OCI-LY7 (cell line): Measurements from ENCODE around the gene HTR3A. TPM values are rescaled to one million over a fixed set of nuclear protein-coding genes. Genes with fewer than 3 reads are reported as not detected.

ENCODE experiments used
- BruUV-seq: library from RNA; stranded (reverse); fragments of 400-500 nt; replicated peaks from 2 replicates; lab custom pipeline; 2021; lab: Mats Ljungman, UMichigan
- CTCF ChIA-PET: fragments of 300-600 bp; sonication (Branson Sonifier 250); formaldehyde crosslinking; loops from one replicate; lab custom pipeline; 2022; ENCODE audit warnings: antibody characterized with exemption; ENCODE audit not compliant: unreplicated experiment; lab: Charles Lee
- POLR2A ChIA-PET: fragments of 300-600 bp; sonication (Branson Sonifier 250); formaldehyde crosslinking; loops from one replicate; lab custom pipeline; 2022; ENCODE audit warnings: antibody characterized with exemption; lab: Charles Lee
- DNase-seq: peaks from one replicate; pipeline ENCODE4 v3.0.0-alpha.2; 2015; ENCODE audit warnings: low spot score
- H2AFZ ChIP-seq: fragments of 200-600 bp; sonication (generic), shearing (Covaris generic); 2 replicates; pipeline ENCODE4 v1.6.1; 2014; ENCODE audit warnings: mild to moderate bottlenecking, antibody characterized with exemption, low read length, moderate library complexity
- H3K27ac ChIP-seq: fragments of 200-600 bp; sonication (generic); 2 replicates; pipeline ENCODE4 v1.5.1; 2014; ENCODE audit warnings: mixed run types, low read depth, mild to moderate bottlenecking, moderate library complexity, low read length, inconsistent platforms; ENCODE audit not compliant: poor library complexity, severe bottlenecking
- H3K36me3 ChIP-seq: fragments of 200-600 bp; sonication (generic); 2 replicates; pipeline ENCODE4 v1.6.1; 2014; ENCODE audit warnings: mild to moderate bottlenecking, antibody characterized with exemption, low read length, moderate library complexity, mixed read lengths; ENCODE audit not compliant: insufficient read depth
- H3K4me1 ChIP-seq: fragments of 200-600 bp; sonication (generic); 2 replicates; pipeline ENCODE4 v1.5.1; 2014; ENCODE audit warnings: mild to moderate bottlenecking, low read length; ENCODE audit not compliant: insufficient read depth, poor library complexity, severe bottlenecking
- H3K4me2 ChIP-seq: fragments of 200-600 bp; sonication (generic); 2 replicates; pipeline ENCODE4 v1.6.1; 2014; ENCODE audit warnings: mild to moderate bottlenecking, low read length
- H3K4me3 ChIP-seq: fragments of 200-600 bp; sonication (generic); 2 replicates; pipeline ENCODE4 v1.5.1; 2014; ENCODE audit warnings: mild to moderate bottlenecking, low read depth, low read length; ENCODE audit not compliant: poor library complexity, severe bottlenecking
- H3K79me2 ChIP-seq: fragments of 200-600 bp; sonication (generic); 2 replicates; pipeline ENCODE4 v1.6.1; 2016; ENCODE audit warnings: low read depth, mild to moderate bottlenecking, low read length, moderate library complexity, mixed read lengths; ENCODE audit not compliant: insufficient read depth
- H3K9me2 ChIP-seq: fragments of 200-600 bp; sonication (generic); 2 replicates; pipeline ENCODE4 v1.6.1; 2016; ENCODE audit warnings: mild to moderate bottlenecking, low read length, mixed read lengths; ENCODE audit not compliant: insufficient read depth
- H3K9me3 ChIP-seq: fragments of 200-600 bp; sonication (generic); 2 replicates; pipeline ENCODE4 v1.6.1; 2014; ENCODE audit warnings: mild to moderate bottlenecking, mixed run types, low read length, mixed read lengths
- H4K20me1 ChIP-seq: fragments of 200-600 bp; sonication (generic); 2 replicates; pipeline ENCODE4 v1.6.1; 2014; ENCODE audit warnings: mild to moderate bottlenecking, antibody characterized with exemption, low read length, moderate library complexity, mixed read lengths; ENCODE audit not compliant: insufficient read depth
- EZH2phosphoT487 ChIP-seq: fragments of 200-600 bp; sonication (generic); IDR thresholded peaks from 2 replicates; pipeline ENCODE4 v1.6.1; 2018; ENCODE audit warnings: low read depth, borderline replicate concordance, mild to moderate bottlenecking, mixed run types, antibody characterized with exemption, low read length, moderate library complexity, mixed read lengths
- intact Hi-C: fragments of 100-400 bp; cut with micrococcal nuclease; formaldehyde crosslinking; loops from one replicate; pipeline ENCODE4 v1.10.0; 2022; ENCODE audit not compliant: unreplicated experiment
- total RNA-seq, 2 experiments: library from RNA; depleted of rRNA in 1 of 2; stranded (reverse); fragments of >200 nt in 1 of 2; shearing (Covaris generic) in 1 of 2; gene quantifications; 2 replicates each; pipeline ENCODE4 v1.2.3, GENCODE V29; 2014 to 2022
- TF ChIP-seq, protein P1 (sequence below): fragments of 200-600 bp; sonication (generic); conservative IDR thresholded peaks from 2 replicates; pipeline ENCODE4 v1.5.1; 2014; ENCODE audit warnings: mild to moderate bottlenecking, antibody characterized with exemption, low read length, moderate library complexity, mixed read lengths

HTR3A gene
- total RNA-seq, 2 experiments from 2014 or later, result not detected

DNA sequence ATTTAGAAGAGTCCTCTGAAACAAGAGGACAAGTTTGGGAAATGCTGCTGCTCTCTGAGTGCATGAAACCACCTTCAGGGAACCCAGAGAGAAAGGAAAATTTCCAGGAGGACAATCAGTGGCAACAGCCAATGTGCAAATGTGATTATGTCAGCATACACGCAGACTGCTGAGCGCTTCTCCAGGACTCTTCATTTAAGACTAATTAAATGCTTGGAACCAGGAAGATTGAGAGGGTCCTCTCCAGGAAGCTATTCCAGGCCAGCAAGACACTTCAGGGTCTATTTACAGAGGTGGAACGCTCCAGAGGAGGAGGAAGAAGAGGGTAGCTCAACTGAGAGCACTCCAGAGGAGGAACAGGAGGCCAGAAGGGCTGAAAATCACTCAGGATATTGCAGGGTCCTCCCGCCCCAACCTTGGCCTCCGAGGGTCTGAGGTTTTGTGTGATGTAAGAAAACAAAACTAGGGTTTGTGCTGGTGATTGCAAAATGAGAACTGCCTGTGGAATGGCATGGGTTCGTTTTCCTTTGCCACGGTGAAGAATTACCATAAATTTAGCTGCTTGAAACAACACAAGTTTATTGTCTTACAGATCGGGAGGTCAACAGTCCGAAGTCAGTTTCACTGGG lies 14.1 kb upstream of the HTR3A start:
- ChIA-PET POLR2A (interaction anchor here (0.6 kb wide), 2 partner anchors 109 to 153 kb away, joined by 3 to 6 read pairs; no protein-coding TSS in a partner anchor), CTCF (no interaction called here)
- no TSS peak for BruUV-seq
- H3K4me2 ChIP-seq, result no peak overlapping the region
- no peak for DNase-seq
- no peaks in the 10 kb centered on the region for H3K79me2 ChIP-seq
- intact Hi-C loops, result no loop called here
- no peaks in the 10 kb centered on the region for H3K9me2 ChIP-seq
- TF ChIP-seq, protein P1, sequence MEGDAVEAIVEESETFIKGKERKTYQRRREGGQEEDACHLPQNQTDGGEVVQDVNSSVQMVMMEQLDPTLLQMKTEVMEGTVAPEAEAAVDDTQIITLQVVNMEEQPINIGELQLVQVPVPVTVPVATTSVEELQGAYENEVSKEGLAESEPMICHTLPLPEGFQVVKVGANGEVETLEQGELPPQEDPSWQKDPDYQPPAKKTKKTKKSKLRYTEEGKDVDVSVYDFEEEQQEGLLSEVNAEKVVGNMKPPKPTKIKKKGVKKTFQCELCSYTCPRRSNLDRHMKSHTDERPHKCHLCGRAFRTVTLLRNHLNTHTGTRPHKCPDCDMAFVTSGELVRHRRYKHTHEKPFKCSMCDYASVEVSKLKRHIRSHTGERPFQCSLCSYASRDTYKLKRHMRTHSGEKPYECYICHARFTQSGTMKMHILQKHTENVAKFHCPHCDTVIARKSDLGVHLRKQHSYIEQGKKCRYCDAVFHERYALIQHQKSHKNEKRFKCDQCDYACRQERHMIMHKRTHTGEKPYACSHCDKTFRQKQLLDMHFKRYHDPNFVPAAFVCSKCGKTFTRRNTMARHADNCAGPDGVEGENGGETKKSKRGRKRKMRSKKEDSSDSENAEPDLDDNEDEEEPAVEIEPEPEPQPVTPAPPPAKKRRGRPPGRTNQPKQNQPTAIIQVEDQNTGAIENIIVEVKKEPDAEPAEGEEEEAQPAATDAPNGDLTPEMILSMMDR, result no peak
- TF ChIP-seq EZH2phosphoT487, result no peak
- no peaks in the 10 kb centered on the region for H4K20me1 ChIP-seq
- H3K4me1 ChIP-seq, result no peaks in the 10 kb centered on the region
- no peaks in the 10 kb centered on the region for H3K36me3 ChIP-seq
- no peak overlapping the region for H3K27ac ChIP-seq
- H3K4me3 ChIP-seq, result no peak overlapping the region
- H3K9me3 ChIP-seq, result no peaks in the 10 kb centered on the region
- H2AFZ ChIP-seq, result no peak overlapping the region

DNA sequence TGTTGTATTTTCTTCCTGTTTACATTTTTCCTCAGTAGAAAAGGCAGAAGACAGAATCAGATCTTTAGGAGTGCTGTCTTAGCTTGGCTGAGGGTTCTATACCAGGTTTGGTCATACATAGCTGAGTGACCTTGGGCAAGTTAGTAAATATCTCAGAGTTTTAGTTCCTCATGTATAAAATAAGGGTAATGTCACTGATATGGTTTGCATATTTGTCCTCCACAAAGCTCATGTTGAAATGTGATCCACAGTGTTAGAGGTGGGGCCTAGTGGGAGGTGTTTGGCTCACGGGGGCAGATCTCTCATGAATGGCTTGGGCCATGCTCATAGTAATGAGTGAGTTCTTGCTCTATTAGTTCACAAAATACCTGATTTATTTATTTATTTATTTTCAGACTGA lies 7.5 kb upstream of the HTR3A start:
- BruUV-seq, result no TSS peak

More for the DNA sequence above, 7.5 kb upstream of the HTR3A start:
- Histone ChIP-seq H4K20me1 (no peaks in the 10 kb centered on the region), H3K27ac (no peak overlapping the region), H3K4me2 (no peak overlapping the region), H3K79me2 (no peaks in the 10 kb centered on the region), H3K9me3 (no peaks in the 10 kb centered on the region), H3K36me3 (no peaks in the 10 kb centered on the region), H3K9me2 (no peaks in the 10 kb centered on the region), H2AFZ (no peak overlapping the region), H3K4me1 (no peaks in the 10 kb centered on the region), H3K4me3 (no peak overlapping the region)
- POLR2A ChIA-PET, result interaction anchor here (0.6 to 1.7 kb wide), 4 partner anchors 9 to 1280 kb away, joined by 3 to 6 read pairs (median 4); no protein-coding TSS in a partner anchor
- DNase-seq, result no peak
- no peak for TF ChIP-seq EZH2phosphoT487
- TF ChIP-seq, protein P1, result no peak
- CTCF ChIA-PET, result no interaction called here
- intact Hi-C loops, result no loop called here
